WTC11 (cell line): ENCODE results near the gene HAPSTR1. TPM values are rescaled to one million over a fixed set of nuclear protein-coding genes. Genes with fewer than 3 reads are reported as not detected.
A peak's percentile ranks its signal among the peaks of the same experiment; 100 is the strongest.

Experiments
- ATAC-seq: fragments of 200-7000 bp; cut with Tn5 transposase; 2 replicates; pipeline ENCODE4 v1.10.0; 2021; ENCODE audit warnings: mild to moderate bottlenecking, moderate library complexity
- CTCF ChIA-PET: fragments of 300-600 bp; sonication (Branson Sonifier 250); formaldehyde crosslinking; loops from one replicate; lab custom pipeline; 2021; ENCODE audit warnings: antibody characterized with exemption; lab: Charles Lee
- POLR2A ChIA-PET: fragments of 350-600 bp; sonication (Branson Sonifier 250); formaldehyde crosslinking; loops from one replicate; lab custom pipeline; 2021; ENCODE audit warnings: antibody characterized with exemption; lab: Charles Lee
- DNase-seq: peaks from one replicate; pipeline ENCODE4 v3.0.0; 2021; ENCODE audit warnings: low spot score
- H3K27ac Mint-ChIP-seq: 2 replicates; pipeline ENCODE4 v1.8.0; 2021; ENCODE audit warnings: mixed read lengths
- H3K27me3 Mint-ChIP-seq: 2 replicates; pipeline ENCODE4 v1.8.0; 2021; ENCODE audit warnings: low read depth, mild to moderate bottlenecking, moderate library complexity, mixed read lengths
- H3K36me3 Mint-ChIP-seq: 2 replicates; pipeline ENCODE4 v1.8.0; 2021; ENCODE audit warnings: mixed read lengths
- H3K4me1 Mint-ChIP-seq: 2 replicates; pipeline ENCODE4 v1.8.0; 2022; ENCODE audit warnings: mixed read lengths
- H3K4me3 Mint-ChIP-seq: 2 replicates; pipeline ENCODE4 v1.8.0; 2021; ENCODE audit warnings: mild to moderate bottlenecking, moderate library complexity, mixed read lengths
- H3K9me3 Mint-ChIP-seq: 2 replicates; pipeline ENCODE4 v1.8.0; 2021; ENCODE audit warnings: mixed read lengths
- CREB1 ChIP-seq: sonication (generic); formaldehyde crosslinking; IDR thresholded peaks from 2 replicates; pipeline ENCODE4 v1.8.0; 2023; ENCODE audit warnings: mild to moderate bottlenecking, missing genetic modification reagents
- ELF4 ChIP-seq: sonication (generic); formaldehyde crosslinking; IDR thresholded peaks from 2 replicates; pipeline ENCODE4 v1.8.1; 2022; ENCODE audit warnings: low read depth, mild to moderate bottlenecking, moderate library complexity, missing genetic modification reagents
- EMX1 ChIP-seq: fragments of 250-450 bp; sonication (Bioruptor Pico); IDR thresholded peaks from 2 replicates; pipeline ENCODE4 v1.8.0; 2021; ENCODE audit warnings: mild to moderate bottlenecking
- ESRRA ChIP-seq: sonication (generic); formaldehyde crosslinking; IDR thresholded peaks from 2 replicates; pipeline ENCODE4 v1.8.1; 2022; ENCODE audit warnings: mild to moderate bottlenecking, missing genetic modification reagents, borderline replicate concordance
- FOXJ3 ChIP-seq: sonication (generic); formaldehyde crosslinking; IDR thresholded peaks from 2 replicates; pipeline ENCODE4 v1.9.0; 2021; ENCODE audit warnings: missing genetic modification reagents, mild to moderate bottlenecking, borderline replicate concordance
- FOXK1 ChIP-seq: sonication (generic); formaldehyde crosslinking; IDR thresholded peaks from 2 replicates; pipeline ENCODE4 v1.8.0; 2022; ENCODE audit warnings: mild to moderate bottlenecking, moderate library complexity, missing genetic modification reagents
- GABPB1 ChIP-seq: sonication (generic); formaldehyde crosslinking; IDR thresholded peaks from 2 replicates; pipeline ENCODE4 v1.8.1; 2023; ENCODE audit warnings: mild to moderate bottlenecking, missing genetic modification reagents
- HMGA2 ChIP-seq: fragments of 250-450 bp; sonication (Bioruptor Pico); IDR thresholded peaks from 2 replicates; pipeline ENCODE4 v1.4.0; 2021; ENCODE audit warnings: mild to moderate bottlenecking, moderate library complexity
- JUN ChIP-seq: sonication (generic); formaldehyde crosslinking; IDR thresholded peaks from 2 replicates; pipeline ENCODE4 v1.8.0; 2023; ENCODE audit warnings: mild to moderate bottlenecking, missing genetic modification reagents
- MYBL2 ChIP-seq: sonication (generic); formaldehyde crosslinking; IDR thresholded peaks from 2 replicates; pipeline ENCODE4 v1.8.1; 2023; ENCODE audit warnings: mild to moderate bottlenecking, moderate library complexity, missing genetic modification reagents
- NFE2L1 ChIP-seq: sonication (generic); formaldehyde crosslinking; IDR thresholded peaks from 2 replicates; pipeline ENCODE4 v1.8.1; 2023; ENCODE audit warnings: missing genetic modification reagents
- PRRX2 ChIP-seq: fragments of 250-450 bp; sonication (Bioruptor Pico); IDR thresholded peaks from 2 replicates; pipeline ENCODE4 v1.8.0; 2021; ENCODE audit warnings: mild to moderate bottlenecking
- TCF7 ChIP-seq: sonication (generic); formaldehyde crosslinking; IDR thresholded peaks from 2 replicates; pipeline ENCODE4 v1.8.0; 2022; ENCODE audit warnings: mild to moderate bottlenecking, low read depth, missing genetic modification reagents, moderate library complexity
- ZNF396 ChIP-seq: fragments of 250-450 bp; sonication (Bioruptor Pico); IDR thresholded peaks from 2 replicates; pipeline ENCODE4 v1.8.0; 2021; ENCODE audit warnings: mild to moderate bottlenecking, moderate library complexity, borderline replicate concordance
- ZNF423 ChIP-seq: fragments of 250-450 bp; sonication (Bioruptor Pico); IDR thresholded peaks from 2 replicates; pipeline ENCODE4 v2.1.2; 2022; ENCODE audit warnings: mild to moderate bottlenecking, moderate library complexity
- total RNA-seq: library from RNA; stranded (reverse); gene quantifications from 3 replicates; pipeline ENCODE4 v1.2.3, GENCODE V29; 2021
- TF ChIP-seq, protein P1 (sequence below): sonication (generic); formaldehyde crosslinking; IDR thresholded peaks from 2 replicates; pipeline ENCODE4 v1.8.0; 2022; ENCODE audit warnings: missing genetic modification reagents
- TF ChIP-seq, protein P2 (sequence below): fragments of 250-450 bp; sonication (Bioruptor Pico); IDR thresholded peaks from 2 replicates; pipeline ENCODE4 v1.9.0; 2021; ENCODE audit warnings: mild to moderate bottlenecking
- TF ChIP-seq, protein P3 (sequence below): fragments of 250-450 bp; sonication (Bioruptor Pico); IDR thresholded peaks from 2 replicates; pipeline ENCODE4 v1.8.0; 2021; ENCODE audit warnings: mild to moderate bottlenecking
- TF ChIP-seq, protein P4 (sequence below): sonication (generic); formaldehyde crosslinking; IDR thresholded peaks from 2 replicates; pipeline ENCODE4 v1.8.0; 2022; ENCODE audit warnings: mild to moderate bottlenecking, missing genetic modification reagents
- TF ChIP-seq, protein P5 (sequence below): sonication (generic); formaldehyde crosslinking; IDR thresholded peaks from 2 replicates; pipeline ENCODE4 v1.8.1; 2022; ENCODE audit warnings: mild to moderate bottlenecking, missing genetic modification reagents, moderate library complexity, borderline replicate concordance
- TF ChIP-seq, protein P6 (sequence below): sonication (generic); formaldehyde crosslinking; IDR thresholded peaks from 2 replicates; pipeline ENCODE4 v1.8.1; 2022; ENCODE audit warnings: mild to moderate bottlenecking, moderate library complexity, missing genetic modification reagents

The HAPSTR1 gene
- total RNA-seq, 1 experiment from 2014 or later: 54.3 TPM

DNA sequence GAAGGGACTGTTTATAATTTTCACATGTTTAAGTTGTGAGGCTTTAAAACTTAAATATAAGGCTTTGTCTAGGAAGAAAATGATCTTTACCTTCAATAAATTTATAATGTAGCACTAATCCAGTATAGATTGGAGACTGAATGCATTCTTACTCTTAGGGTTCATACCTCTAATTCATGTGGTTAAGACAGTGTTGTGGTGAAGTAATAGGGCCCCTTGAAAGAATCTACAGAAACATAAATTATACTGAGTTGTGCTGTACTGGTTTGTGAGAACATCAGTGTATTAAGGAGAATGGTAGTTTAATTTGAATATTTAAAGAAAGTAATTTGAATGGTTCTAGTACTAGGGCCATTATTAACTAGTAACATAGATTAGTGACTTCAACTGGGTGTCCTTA is 13.7 kb downstream of the HAPSTR1 start (continued):
- TF ChIP-seq, protein P1, sequence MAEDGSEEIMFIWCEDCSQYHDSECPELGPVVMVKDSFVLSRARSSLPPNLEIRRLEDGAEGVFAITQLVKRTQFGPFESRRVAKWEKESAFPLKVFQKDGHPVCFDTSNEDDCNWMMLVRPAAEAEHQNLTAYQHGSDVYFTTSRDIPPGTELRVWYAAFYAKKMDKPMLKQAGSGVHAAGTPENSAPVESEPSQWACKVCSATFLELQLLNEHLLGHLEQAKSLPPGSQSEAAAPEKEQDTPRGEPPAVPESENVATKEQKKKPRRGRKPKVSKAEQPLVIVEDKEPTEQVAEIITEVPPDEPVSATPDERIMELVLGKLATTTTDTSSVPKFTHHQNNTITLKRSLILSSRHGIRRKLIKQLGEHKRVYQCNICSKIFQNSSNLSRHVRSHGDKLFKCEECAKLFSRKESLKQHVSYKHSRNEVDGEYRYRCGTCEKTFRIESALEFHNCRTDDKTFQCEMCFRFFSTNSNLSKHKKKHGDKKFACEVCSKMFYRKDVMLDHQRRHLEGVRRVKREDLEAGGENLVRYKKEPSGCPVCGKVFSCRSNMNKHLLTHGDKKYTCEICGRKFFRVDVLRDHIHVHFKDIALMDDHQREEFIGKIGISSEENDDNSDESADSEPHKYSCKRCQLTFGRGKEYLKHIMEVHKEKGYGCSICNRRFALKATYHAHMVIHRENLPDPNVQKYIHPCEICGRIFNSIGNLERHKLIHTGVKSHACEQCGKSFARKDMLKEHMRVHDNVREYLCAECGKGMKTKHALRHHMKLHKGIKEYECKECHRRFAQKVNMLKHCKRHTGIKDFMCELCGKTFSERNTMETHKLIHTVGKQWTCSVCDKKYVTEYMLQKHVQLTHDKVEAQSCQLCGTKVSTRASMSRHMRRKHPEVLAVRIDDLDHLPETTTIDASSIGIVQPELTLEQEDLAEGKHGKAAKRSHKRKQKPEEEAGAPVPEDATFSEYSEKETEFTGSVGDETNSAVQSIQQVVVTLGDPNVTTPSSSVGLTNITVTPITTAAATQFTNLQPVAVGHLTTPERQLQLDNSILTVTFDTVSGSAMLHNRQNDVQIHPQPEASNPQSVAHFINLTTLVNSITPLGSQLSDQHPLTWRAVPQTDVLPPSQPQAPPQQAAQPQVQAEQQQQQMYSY: no peak
- no peak for TF ChIP-seq CREB1 (CRISPR knock-in tag)
- TF ChIP-seq, protein P2, sequence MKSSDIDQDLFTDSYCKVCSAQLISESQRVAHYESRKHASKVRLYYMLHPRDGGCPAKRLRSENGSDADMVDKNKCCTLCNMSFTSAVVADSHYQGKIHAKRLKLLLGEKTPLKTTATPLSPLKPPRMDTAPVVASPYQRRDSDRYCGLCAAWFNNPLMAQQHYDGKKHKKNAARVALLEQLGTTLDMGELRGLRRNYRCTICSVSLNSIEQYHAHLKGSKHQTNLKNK (CRISPR knock-in tag): no peak
- TF ChIP-seq MYBL2 (CRISPR knock-in tag): no peak

DNA sequence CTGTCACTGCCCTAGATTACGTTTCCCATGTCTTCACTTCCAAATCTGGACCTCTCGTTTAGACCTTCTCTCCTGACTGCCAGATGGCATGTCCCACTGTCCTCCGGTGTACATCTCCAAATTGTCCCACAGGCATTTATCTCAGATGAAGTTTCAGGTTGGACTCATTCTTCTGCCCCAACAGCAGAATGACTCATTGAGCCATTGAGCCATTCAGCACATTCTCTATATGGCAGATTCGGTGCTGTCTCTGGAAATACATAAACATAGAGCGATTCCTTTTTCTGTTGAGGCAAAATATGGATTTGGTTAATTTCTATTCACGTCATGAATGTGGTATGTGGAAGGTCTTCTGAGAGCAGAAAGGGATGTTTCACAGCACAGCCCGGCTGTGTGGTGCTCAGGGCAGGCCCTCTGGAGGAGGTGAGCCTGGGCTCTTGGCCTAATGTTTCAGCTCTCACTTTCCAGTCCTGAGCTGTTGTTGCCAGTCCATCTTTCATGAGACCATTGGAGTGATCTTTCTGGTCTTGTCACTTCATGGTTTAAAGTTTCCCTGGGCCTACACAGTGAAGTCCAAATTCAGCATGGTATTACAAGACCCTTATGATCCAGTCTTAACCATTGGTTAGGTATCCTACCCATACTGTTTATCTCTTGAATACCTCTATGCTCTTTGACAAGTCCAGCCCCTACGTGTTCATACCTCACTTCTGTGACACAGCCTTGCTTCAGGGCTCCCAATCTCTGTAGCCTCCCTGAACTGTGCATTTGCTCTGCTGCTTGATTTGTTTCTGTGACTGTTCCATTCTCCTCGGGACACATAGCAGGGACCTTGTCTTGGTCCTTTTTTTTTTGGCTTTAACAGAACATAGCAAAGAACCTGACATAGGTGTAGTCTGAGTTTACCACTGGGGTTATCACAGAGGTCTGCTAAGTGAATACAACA is 15.9 kb downstream of the HAPSTR1 start:
- ATAC-seq (no peak), DNase-seq (no peak)
- ChIA-PET CTCF (no interaction called here), POLR2A (no interaction called here)
- H3K27me3 Mint-ChIP-seq: no peaks in the 10 kb centered on the region
- peaks cover 61% of the 10 kb centered on the region for H3K36me3 Mint-ChIP-seq
- H3K9me3 Mint-ChIP-seq: no peaks in the 10 kb centered on the region
- peak overlapping the region; percentile 64 for H3K27ac Mint-ChIP-seq
- peaks cover 74% of the 10 kb centered on the region for H3K4me1 Mint-ChIP-seq
- TF ChIP-seq, protein P3, sequence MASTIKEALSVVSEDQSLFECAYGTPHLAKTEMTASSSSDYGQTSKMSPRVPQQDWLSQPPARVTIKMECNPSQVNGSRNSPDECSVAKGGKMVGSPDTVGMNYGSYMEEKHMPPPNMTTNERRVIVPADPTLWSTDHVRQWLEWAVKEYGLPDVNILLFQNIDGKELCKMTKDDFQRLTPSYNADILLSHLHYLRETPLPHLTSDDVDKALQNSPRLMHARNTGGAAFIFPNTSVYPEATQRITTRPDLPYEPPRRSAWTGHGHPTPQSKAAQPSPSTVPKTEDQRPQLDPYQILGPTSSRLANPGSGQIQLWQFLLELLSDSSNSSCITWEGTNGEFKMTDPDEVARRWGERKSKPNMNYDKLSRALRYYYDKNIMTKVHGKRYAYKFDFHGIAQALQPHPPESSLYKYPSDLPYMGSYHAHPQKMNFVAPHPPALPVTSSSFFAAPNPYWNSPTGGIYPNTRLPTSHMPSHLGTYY (CRISPR knock-in tag): no peak
- TF ChIP-seq JUN (CRISPR knock-in tag) (no peak), EMX1 (CRISPR knock-in tag) (no peak), FOXJ3 (no peak), HMGA2 (CRISPR knock-in tag) (no peak), ZNF423 (CRISPR knock-in tag) (no peak), ZNF396 (CRISPR knock-in tag) (no peak), ELF4 (no peak), TCF7 (no peak), FOXK1 (CRISPR knock-in tag) (no peak)
- TF ChIP-seq, protein P4, sequence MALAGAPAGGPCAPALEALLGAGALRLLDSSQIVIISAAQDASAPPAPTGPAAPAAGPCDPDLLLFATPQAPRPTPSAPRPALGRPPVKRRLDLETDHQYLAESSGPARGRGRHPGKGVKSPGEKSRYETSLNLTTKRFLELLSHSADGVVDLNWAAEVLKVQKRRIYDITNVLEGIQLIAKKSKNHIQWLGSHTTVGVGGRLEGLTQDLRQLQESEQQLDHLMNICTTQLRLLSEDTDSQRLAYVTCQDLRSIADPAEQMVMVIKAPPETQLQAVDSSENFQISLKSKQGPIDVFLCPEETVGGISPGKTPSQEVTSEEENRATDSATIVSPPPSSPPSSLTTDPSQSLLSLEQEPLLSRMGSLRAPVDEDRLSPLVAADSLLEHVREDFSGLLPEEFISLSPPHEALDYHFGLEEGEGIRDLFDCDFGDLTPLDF (CRISPR knock-in tag): no peak
- no peak overlapping the region for H3K4me3 Mint-ChIP-seq

DNA sequence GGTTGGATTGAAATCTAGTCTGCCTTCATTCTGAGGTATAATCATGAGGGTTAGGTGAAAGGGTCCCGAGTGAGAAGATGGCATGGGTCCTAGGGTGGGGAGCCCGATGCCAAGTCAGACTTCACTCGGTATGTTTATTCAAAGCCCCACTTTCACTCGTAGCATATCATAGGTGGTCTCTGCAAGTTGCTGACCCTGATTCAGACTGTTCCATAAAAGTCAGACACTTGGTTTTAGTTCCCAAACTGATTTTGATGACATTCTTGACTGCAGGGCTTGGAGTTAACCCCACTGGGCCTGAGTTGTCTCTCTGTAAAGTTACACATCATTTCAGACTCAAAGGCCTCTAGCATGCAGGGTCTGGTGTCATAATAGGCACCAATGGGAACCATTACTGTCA is 17.8 kb downstream of the HAPSTR1 start:
- DNase-seq (no peak), ATAC-seq (no peak)
- no peaks in the 10 kb centered on the region for H3K27me3 Mint-ChIP-seq
- peak overlapping the region; percentile 61; the same call in 1 of the 2 replicates for H3K27ac Mint-ChIP-seq
- H3K36me3 Mint-ChIP-seq: peaks cover 43% of the 10 kb centered on the region
- H3K9me3 Mint-ChIP-seq: no peaks in the 10 kb centered on the region
- H3K4me3 Mint-ChIP-seq: peak overlapping the region; percentile 2; the same call in 1 of the 2 replicates
- peaks cover 88% of the 10 kb centered on the region for H3K4me1 Mint-ChIP-seq
- ChIA-PET POLR2A (interaction anchor here (0.7 kb wide), 1 partner anchor 17 kb away, joined by 4 read pairs; no protein-coding TSS in a partner anchor), CTCF (interaction anchor here (1.2 kb wide), 1 partner anchor 107 kb away, joined by 3 read pairs; no protein-coding TSS in a partner anchor)
- TF ChIP-seq, protein P5, sequence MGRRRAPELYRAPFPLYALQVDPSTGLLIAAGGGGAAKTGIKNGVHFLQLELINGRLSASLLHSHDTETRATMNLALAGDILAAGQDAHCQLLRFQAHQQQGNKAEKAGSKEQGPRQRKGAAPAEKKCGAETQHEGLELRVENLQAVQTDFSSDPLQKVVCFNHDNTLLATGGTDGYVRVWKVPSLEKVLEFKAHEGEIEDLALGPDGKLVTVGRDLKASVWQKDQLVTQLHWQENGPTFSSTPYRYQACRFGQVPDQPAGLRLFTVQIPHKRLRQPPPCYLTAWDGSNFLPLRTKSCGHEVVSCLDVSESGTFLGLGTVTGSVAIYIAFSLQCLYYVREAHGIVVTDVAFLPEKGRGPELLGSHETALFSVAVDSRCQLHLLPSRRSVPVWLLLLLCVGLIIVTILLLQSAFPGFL (CRISPR knock-in tag): no peak
- TF ChIP-seq, protein P1: no peak
- TF ChIP-seq ESRRA (no peak), NFE2L1 (CRISPR knock-in tag) (no peak), PRRX2 (CRISPR knock-in tag) (no peak), GABPB1 (CRISPR knock-in tag) (no peak)
- TF ChIP-seq, protein P6, sequence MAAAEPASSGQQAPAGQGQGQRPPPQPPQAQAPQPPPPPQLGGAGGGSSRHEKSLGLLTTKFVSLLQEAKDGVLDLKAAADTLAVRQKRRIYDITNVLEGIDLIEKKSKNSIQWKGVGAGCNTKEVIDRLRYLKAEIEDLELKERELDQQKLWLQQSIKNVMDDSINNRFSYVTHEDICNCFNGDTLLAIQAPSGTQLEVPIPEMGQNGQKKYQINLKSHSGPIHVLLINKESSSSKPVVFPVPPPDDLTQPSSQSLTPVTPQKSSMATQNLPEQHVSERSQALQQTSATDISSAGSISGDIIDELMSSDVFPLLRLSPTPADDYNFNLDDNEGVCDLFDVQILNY (CRISPR knock-in tag): no peak
